Measurements from ENCODE around the gene TMEM179. TPM values are rescaled to one million over a fixed set of nuclear protein-coding genes. Genes with fewer than 3 reads are reported as not detected.

Gene TMEM179
- total and polyA plus RNA-seq, 2 donors (not counting 1 experiment from before 2014, with no cell fraction given): not detected

- intact Hi-C loops (cut with micrococcal nuclease): no loop called here
- DNase-seq: no peak
- Histone ChIP-seq H3K4me3 (ENCODE audit: control extremely low read depth in 1 of 5, extremely low read depth in 1 of 5, insufficient read depth in 1 of 5, low read depth in 2 of 5, low read length in 4 of 5) (no peak overlapping the region), H3K36me3 (replicated peaks in 1 of 2; ENCODE audit: control extremely low read depth in 1 of 2, control insufficient read depth in 1 of 2, extremely low read depth in 1 of 2, insufficient read depth in 2 of 2, low read length in 1 of 2) (no peaks in the 10 kb centered on the region), H4K20me1 (ENCODE audit: control insufficient read depth, insufficient read depth, low read length, poor library complexity, severe bottlenecking) (no peaks in the 10 kb centered on the region), H3K4me2 (replicated peaks; ENCODE audit: low read depth, low read length, poor library complexity, severe bottlenecking) (no peak overlapping the region), H2AFZ (ENCODE audit: insufficient read depth, low read depth, low read length, poor library complexity, severe bottlenecking) (no peak overlapping the region), H3K4me1 (ENCODE audit: control insufficient read depth in 2 of 2, insufficient read depth in 2 of 2, low read length in 2 of 2) (no peaks in the 10 kb centered on the region), H3K79me2 (ENCODE audit: control insufficient read depth, insufficient read depth, low read length) (no peaks in the 10 kb centered on the region), H3K9me3 (ENCODE audit: control extremely low read depth in 1 of 3, control insufficient read depth in 2 of 3, insufficient read depth in 1 of 3, low read length in 2 of 3) (peaks cover 0 to 9% (median 0%) of the 10 kb centered on the region in 3 donors), H3K9ac (ENCODE audit: low read length) (no peak overlapping the region), H3K27me3 (replicated peaks in 1 of 4; ENCODE audit: control extremely low read depth in 1 of 4, control insufficient read depth in 3 of 4, insufficient read depth in 4 of 4, low read length in 3 of 4) (peaks cover 0 to 3% (median 0%) of the 10 kb centered on the region in 4 experiments), H3K27ac (ENCODE audit: low read length in 2 of 2) (no peak overlapping the region)
- Mint-ChIP-seq H3K27me3 (peaks cover 18% of the 10 kb centered on the region), H3K4me3 (no peak overlapping the region), H3K9me3 (ENCODE audit: insufficient read depth) (peaks cover 2% of the 10 kb centered on the region), H3K4me1 (no peaks in the 10 kb centered on the region), H3K27ac (no peak overlapping the region)
- ATAC-seq (ENCODE audit: low read depth): no peak
- POLR2A ChIA-PET: no interaction called here
- 84% methylated on average over 17 of the region's 24 CpGs for WGBS (ENCODE audit: insufficient coverage)
- CTCF ChIA-PET: no interaction called here
- no peak for TF ChIP-seq CTCF (IDR thresholded peaks at IDR 0.05)
- no peak for TF ChIP-seq EZH2 (IDR thresholded peaks at IDR 0.05; ENCODE audit: borderline replicate concordance, insufficient read depth, low read depth, low read length, poor library complexity, severe bottlenecking)
These were observed 53.5 kb downstream of the TMEM179 start for GRCh38 chr14:104550861-104551728.

GRCh38 chr14:104550340-104550860 is 54.2 kb downstream of the TMEM179 start:
- Mint-ChIP-seq H3K4me1 (no peaks in the 10 kb centered on the region), H3K9me3 (ENCODE audit: insufficient read depth) (peaks cover 2% of the 10 kb centered on the region), H3K27me3 (peaks cover 18% of the 10 kb centered on the region), H3K27ac (no peak overlapping the region), H3K4me3 (no peak overlapping the region)
- H3K27me3 ChIP-seq (replicated peaks in 1 of 4; ENCODE audit: control extremely low read depth in 1 of 4, control insufficient read depth in 3 of 4, insufficient read depth in 4 of 4, low read length in 3 of 4): peaks cover 0 to 6% (median 2%) of the 10 kb centered on the region in 4 experiments
- ATAC-seq (ENCODE audit: low read depth) (no peak), DNase-seq (no peak)
- no peak overlapping the region for H3K27ac ChIP-seq (ENCODE audit: low read length in 2 of 2)
- no peak overlapping the region for H3K4me2 ChIP-seq (replicated peaks; ENCODE audit: low read depth, low read length, poor library complexity, severe bottlenecking)
- no peaks in the 10 kb centered on the region for H3K4me1 ChIP-seq (ENCODE audit: control insufficient read depth in 2 of 2, insufficient read depth in 2 of 2, low read length in 2 of 2)
- WGBS (ENCODE audit: insufficient coverage): 92% methylated on average over 11 of the region's 13 CpGs
- TF ChIP-seq EZH2 (IDR thresholded peaks at IDR 0.05; ENCODE audit: borderline replicate concordance, insufficient read depth, low read depth, low read length, poor library complexity, severe bottlenecking) (no peak), CTCF (IDR thresholded peaks at IDR 0.05) (no peak)
- no peaks in the 10 kb centered on the region for H3K79me2 ChIP-seq (ENCODE audit: control insufficient read depth, insufficient read depth, low read length)
- POLR2A ChIA-PET: no interaction called here
- H3K9me3 ChIP-seq (ENCODE audit: control extremely low read depth in 1 of 3, control insufficient read depth in 2 of 3, insufficient read depth in 1 of 3, low read length in 2 of 3): peaks cover 0 to 9% (median 0%) of the 10 kb centered on the region in 3 donors
- H3K36me3 ChIP-seq (replicated peaks in 1 of 2; ENCODE audit: control extremely low read depth in 1 of 2, control insufficient read depth in 1 of 2, extremely low read depth in 1 of 2, insufficient read depth in 2 of 2, low read length in 1 of 2): no peaks in the 10 kb centered on the region
- no peak overlapping the region for H3K4me3 ChIP-seq (ENCODE audit: control extremely low read depth in 1 of 5, extremely low read depth in 1 of 5, insufficient read depth in 1 of 5, low read depth in 2 of 5, low read length in 4 of 5)
- CTCF ChIA-PET: no interaction called here
- intact Hi-C loops (cut with micrococcal nuclease): no loop called here
- no peak overlapping the region for H3K9ac ChIP-seq (ENCODE audit: low read length)
- H2AFZ ChIP-seq (ENCODE audit: insufficient read depth, low read depth, low read length, poor library complexity, severe bottlenecking): no peak overlapping the region
- H4K20me1 ChIP-seq (ENCODE audit: control insufficient read depth, insufficient read depth, low read length, poor library complexity, severe bottlenecking): no peaks in the 10 kb centered on the region

Measured in B cell (primary cell).